GM12878 (cell line): ENCODE measurements around the gene KCNB1. TPM values are rescaled to one million over a fixed set of nuclear protein-coding genes. Genes with fewer than 3 reads are reported as not detected.

Source experiments
- ATAC-seq: fragments of 200-7000 bp; cut with Tn5 transposase; 3 replicates; pipeline ENCODE4 v1.9.1; 2020; ENCODE audit warnings: mild to moderate bottlenecking, moderate library complexity
- BruUV-seq: library from RNA; stranded (reverse); fragments of 400-500 nt; replicated peaks from 2 replicates; lab custom pipeline; 2021; lab: Mats Ljungman, UMichigan
- CTCF ChIA-PET: fragments of 300-600 bp; sonication (Branson Sonifier 250); formaldehyde crosslinking; extraction: SDS; loops from one replicate; lab custom pipeline; 2021; ENCODE audit warnings: inconsistent platforms; lab: Yijun Ruan, JAX
- POLR2A ChIA-PET: fragments of 350-600 bp; formaldehyde crosslinking; extraction: SDS; loops from one replicate; lab custom pipeline; 2021; ENCODE audit warnings: inconsistent platforms; lab: Charles Lee
- RAD21 ChIA-PET: fragments of 300-600 bp; sonication (Branson Sonifier 250); formaldehyde crosslinking; loops from one replicate; lab custom pipeline; 2023; ENCODE audit warnings: antibody characterized with exemption; ENCODE audit not compliant: unreplicated experiment; lab: Charles Lee
- SMC1A ChIA-PET: fragments of 300-600 bp; sonication (Branson Sonifier 250); formaldehyde crosslinking; loops from one replicate; lab custom pipeline; 2023; ENCODE audit not compliant: unreplicated experiment, uncharacterized antibody; lab: Charles Lee
- DNase-seq: peaks from one replicate; pipeline ENCODE4 v3.0.0-alpha.2; 2011; ENCODE audit warnings: low read depth, low spot score
- FAIRE-seq: peaks from 3 replicates; lab custom pipeline; 2011; peaks lifted over from hg19 to GRCh38; lab: Jason Lieb, UNC
- H2AFZ ChIP-seq: 2 replicates; pipeline ENCODE4 v1.6.0; 2011; ENCODE audit warnings: low read depth, low read length, control low read depth; ENCODE audit not compliant: control insufficient read depth
- H3K27ac ChIP-seq: 2 replicates; pipeline ENCODE4 v1.5.1; 2011; ENCODE audit warnings: control low read depth; ENCODE audit not compliant: control insufficient read depth, insufficient read depth
- H3K27me3 ChIP-seq, 2 experiments: replicated peaks in 1 of 2; 2 replicates each; pipeline versions ENCODE4 v1.6.0 to v1.6.1; 2011; ENCODE audit warnings: low read length in 1 of 2; ENCODE audit not compliant: control insufficient read depth in 2 of 2, insufficient read depth in 2 of 2
- H3K36me3 ChIP-seq, 2 experiments: 2 replicates each; pipeline ENCODE4 v1.5.1; 2011; ENCODE audit warnings: low read length in 1 of 2; ENCODE audit not compliant: control insufficient read depth in 2 of 2, insufficient read depth in 2 of 2
- H3K4me1 ChIP-seq: 2 replicates; pipeline ENCODE4 v1.6.1; 2011; ENCODE audit warnings: mild to moderate bottlenecking, low read length, moderate library complexity, mixed read lengths; ENCODE audit not compliant: control insufficient read depth, insufficient read depth
- H3K4me2 ChIP-seq: 2 replicates; pipeline ENCODE4 v1.6.0; 2011; ENCODE audit warnings: control low read depth; ENCODE audit not compliant: control insufficient read depth, insufficient read depth
- H3K4me3 ChIP-seq: fragments of 200-600 bp; sonication (generic); 2 replicates; pipeline ENCODE4 v1.5.1; 2016
- H3K79me2 ChIP-seq: 2 replicates; pipeline ENCODE4 v1.6.0; 2011; ENCODE audit warnings: low read length; ENCODE audit not compliant: control insufficient read depth, insufficient read depth
- H3K9ac ChIP-seq: 2 replicates; pipeline ENCODE4 v1.8.0; 2011; ENCODE audit warnings: low read length, control low read depth, mixed read lengths; ENCODE audit not compliant: control insufficient read depth, insufficient read depth
- H3K9me3 ChIP-seq: replicated peaks from 3 replicates; pipeline ENCODE4 v1.5.1; 2011; ENCODE audit warnings: mild to moderate bottlenecking, low read length; ENCODE audit not compliant: control insufficient read depth, insufficient read depth
- H4K20me1 ChIP-seq: 2 replicates; pipeline ENCODE4 v1.6.0; 2011; ENCODE audit not compliant: control insufficient read depth, insufficient read depth
- ASH2L ChIP-seq: fragments of 300-600, 200-600 bp; sonication (generic); IDR thresholded peaks from 2 replicates; pipeline ENCODE4 v1.6.1; 2017; ENCODE audit warnings: low read depth, mild to moderate bottlenecking, borderline replicate concordance
- FOS ChIP-seq: IDR thresholded peaks from 3 replicates; pipeline ENCODE4 v1.6.1; 2011; ENCODE audit warnings: borderline replicate concordance; ENCODE audit not compliant: insufficient read length; ENCODE audit errors: extremely low read depth
- GATAD2B ChIP-seq: fragments of 450-650 bp; conservative IDR thresholded peaks from 2 replicates; pipeline ENCODE4 v1.6.1; 2017; ENCODE audit warnings: low read depth, mild to moderate bottlenecking, moderate library complexity
- HDGF ChIP-seq: fragments of 450-650 bp; IDR thresholded peaks from 2 replicates; pipeline ENCODE4 v1.6.1; 2016; ENCODE audit warnings: antibody characterized with exemption
- JUNB ChIP-seq: IDR thresholded peaks from 2 replicates; pipeline ENCODE4 v1.6.1; 2016; ENCODE audit warnings: antibody characterized with exemption, mild to moderate bottlenecking
- KDM1A ChIP-seq: fragments of 200-600 bp; sonication (generic); IDR thresholded peaks from 2 replicates; pipeline ENCODE4 v1.6.1; 2016; ENCODE audit warnings: borderline replicate concordance
- NFYB ChIP-seq: IDR thresholded peaks from 2 replicates; pipeline ENCODE4 v1.6.1; 2011; ENCODE audit warnings: low read depth, mild to moderate bottlenecking, low read length, improper control_type of control experiment, moderate library complexity; ENCODE audit not compliant: insufficient read depth
- RUNX3 ChIP-seq: IDR thresholded peaks from 2 replicates; pipeline ENCODE4 v1.6.1; 2012; ENCODE audit warnings: low read length, inconsistent platforms
- SMAD1 ChIP-seq: fragments of 450-650 bp; IDR thresholded peaks from 2 replicates; pipeline ENCODE4 v1.6.1; 2018; ENCODE audit warnings: mild to moderate bottlenecking, low read depth; ENCODE audit not compliant: partially characterized antibody
- SMC3 ChIP-seq: IDR thresholded peaks from 2 replicates; pipeline ENCODE4 v1.6.1; 2011; ENCODE audit warnings: low read length, improper control_type of control experiment, borderline replicate concordance
- STAT1 ChIP-seq: fragments of 450-650 bp; conservative IDR thresholded peaks from 2 replicates; pipeline ENCODE4 v1.6.1; 2014; ENCODE audit warnings: antibody characterized with exemption, mild to moderate bottlenecking
- SUPT20H ChIP-seq: IDR thresholded peaks from 2 replicates; pipeline ENCODE4 v1.6.1; 2011; ENCODE audit warnings: low read depth, mild to moderate bottlenecking, low read length, moderate library complexity, borderline replicate concordance; ENCODE audit not compliant: control insufficient read depth
- ZZZ3 ChIP-seq: IDR thresholded peaks from 2 replicates; pipeline ENCODE4 v1.6.1; 2011; ENCODE audit warnings: low read depth; ENCODE audit not compliant: control insufficient read depth, insufficient read length
- WGBS: methylation state at CpG from one replicate; pipeline ENCODE4 v1.1.6; 2016; ENCODE audit warnings: low lambda C conversion rate; ENCODE audit not compliant: insufficient replicate concordance, insufficient coverage; ENCODE audit errors: missing lambda C conversion rate; 5-methylcytosine and 5-hydroxymethylcytosine counted together
- in situ Hi-C: fragments of 300-500 bp; cut with MboI; formaldehyde crosslinking; loops from 9 replicates; pipeline ENCODE4 v1.14.3; 2018; ENCODE audit warnings: mixed read lengths
- intact Hi-C: fragments of 100-400 bp; cut with micrococcal nuclease; formaldehyde crosslinking; loops from one replicate; pipeline ENCODE4 v1.14.2; 2022; ENCODE audit not compliant: unreplicated experiment
- polyA plus RNA-seq, 11 experiments: library from polyadenylated mRNA; depleted of rRNA in 4 of 11; unstranded in 6 of 11; stranded (reverse) in 5 of 11; fragments of >200 nt; fragmentation: Nextera tagmentation in 4 of 11; fragmentation: Illumina TruSeq in 1 of 11; extraction: Ambion mirVana in 4 of 11; extraction: Trizol in 1 of 11; gene quantifications; 1 replicate in 1 of 11; 2 replicates in 10 of 11; pipeline versions ENCODE4 v1.2.1 to v1.2.3, GENCODE V29; 2011 to 2016; ENCODE audit warnings: inconsistent platforms in 2 of 11, missing spikeins in 2 of 11, low read depth in 1 of 11
- total RNA-seq, 4 experiments: library from RNA; depleted of rRNA in 3 of 4; stranded (reverse); fragments of >200 nt in 3 of 4; fragmentation: Illumina TruSeq in 1 of 4; extraction: Trizol in 1 of 4; gene quantifications; 2 replicates each; pipeline versions ENCODE4 v1.2.1 to v1.2.3, GENCODE V29; 2013 to 2021

The KCNB1 gene
- total and polyA plus RNA-seq, 10 of the 15 experiments (the other 5 are each of a cell fraction or from before 2014, with no cell fraction given), result 0.02 to 0.08 (median 0.03) TPM; not detected in 7

DNA sequence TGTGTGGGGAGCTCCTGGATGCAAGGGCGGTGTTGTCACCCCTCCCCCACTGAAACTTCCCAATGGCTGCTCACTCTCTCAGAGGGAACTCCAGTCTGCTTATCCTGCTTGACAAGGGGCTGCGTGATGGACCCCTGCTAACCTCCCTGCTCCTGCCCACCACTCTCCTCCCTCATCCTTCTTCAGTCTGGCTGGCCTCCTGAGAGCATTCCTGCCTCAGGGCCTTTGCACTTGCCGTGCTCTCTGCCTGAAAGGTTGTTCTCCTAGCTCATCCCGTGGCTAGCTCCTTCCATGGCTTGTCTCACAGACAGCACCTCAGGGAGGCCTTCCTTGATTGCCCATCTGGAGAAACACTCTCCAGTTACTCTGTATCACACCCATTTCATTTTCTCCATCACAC lies 130.7 kb downstream of the KCNB1 start:
- WGBS, result 25% methylated on average over 4 of the region's 4 CpGs
- CTCF ChIA-PET, result no interaction called here
- in situ Hi-C loops, result no loop called here

GRCh38 chr20:49349694-49350252 lies 132.7 kb downstream of the KCNB1 start:
- no peak for ATAC-seq

More for the DNA sequence above, 130.7 kb downstream of the KCNB1 start:
- Histone ChIP-seq H3K36me3 (no peaks in the 10 kb centered on the region), H3K4me1 (no peaks in the 10 kb centered on the region), H2AFZ (no peak overlapping the region), H3K27me3 (peaks cover 3 to 4% of the 10 kb centered on the region in 2 experiments; a peak in 3 of 4 replicates), H3K9me3 (no peaks in the 10 kb centered on the region), H4K20me1 (no peaks in the 10 kb centered on the region), H3K4me2 (no peak overlapping the region), H3K79me2 (no peaks in the 10 kb centered on the region), H3K27ac (no peak overlapping the region), H3K4me3 (no peak overlapping the region), H3K9ac (no peak overlapping the region)
- RAD21 ChIA-PET, result no interaction called here
- DNase-seq (no peak), ATAC-seq (no peak), FAIRE-seq (no peak)
- no TSS peak for BruUV-seq
- POLR2A ChIA-PET, result no interaction called here
- intact Hi-C loops, result no loop called here
- TF ChIP-seq NFYB, result no peak
- TF ChIP-seq JUNB, result no peak
- TF ChIP-seq KDM1A, result no peak
- TF ChIP-seq ZZZ3, result no peak
- TF ChIP-seq STAT1, result no peak
- TF ChIP-seq SUPT20H, result no peak
- no peak for TF ChIP-seq FOS
- no peak for TF ChIP-seq SMC3
- no peak for TF ChIP-seq ASH2L
- no peak for TF ChIP-seq HDGF
- TF ChIP-seq RUNX3, result no peak
- SMC1A ChIA-PET, result interaction anchor here (1.3 to 1.7 kb wide), 2 partner anchors 11 to 17 kb away, joined by 3 to 4 read pairs; no protein-coding TSS in a partner anchor

More at GRCh38 chr20:49349694-49350252, 132.7 kb downstream of the KCNB1 start:
- intact Hi-C loops (loop anchor here (5.0 kb wide), 1 partner anchor 183 kb away; no protein-coding TSS in a partner anchor), in situ Hi-C loops (loop anchor here (25.0 kb wide), 2 partner anchors 163 to 513 kb away; no protein-coding TSS in a partner anchor)
- Histone ChIP-seq H3K27ac (no peak overlapping the region), H3K27me3 (peaks cover 3 to 4% of the 10 kb centered on the region in 2 experiments; a peak in 3 of 4 replicates), H3K4me2 (no peak overlapping the region), H3K4me1 (no peaks in the 10 kb centered on the region), H3K36me3 (no peaks in the 10 kb centered on the region), H3K9ac (no peak overlapping the region), H3K4me3 (no peak overlapping the region), H4K20me1 (no peaks in the 10 kb centered on the region), H3K9me3 (no peaks in the 10 kb centered on the region), H3K79me2 (no peaks in the 10 kb centered on the region), H2AFZ (no peak overlapping the region)
- SMC1A ChIA-PET, result no interaction called here
- WGBS, result 53% methylated on average over 3 of the region's 3 CpGs
- CTCF ChIA-PET, result no interaction called here
- TF ChIP-seq GATAD2B, result no peak
- no peak for TF ChIP-seq SMAD1
- no peak for TF ChIP-seq SUPT20H
- RAD21 ChIA-PET, result no interaction called here
- DNase-seq, result no peak
- POLR2A ChIA-PET, result no interaction called here
- no TSS peak for BruUV-seq
- FAIRE-seq, result no peak
